Kidney (tissue), 14 donors: ENCODE results near the gene VPS33B. TPM values are rescaled to one million over a fixed set of nuclear protein-coding genes. Genes with fewer than 3 reads are reported as not detected.

ENCODE experiments used
- DNase-seq, 5 donors: peaks; one replicate each; pipeline ENCODE4 v3.0.0-alpha.2; 2013 to 2020
- FAIRE-seq: peaks from 2 replicates; lab custom pipeline; 2012; peaks lifted over from hg19 to GRCh38; lab: Jason Lieb, UNC
- H3K27ac ChIP-seq, 2 donors: one replicate each; pipeline ENCODE4 v1.7.0; 2013; ENCODE audit warnings: low read depth in 2 of 2, low read length in 2 of 2, inconsistent platforms in 1 of 2
- H3K27me3 ChIP-seq: one replicate; pipeline ENCODE4 v1.7.1; 2013; ENCODE audit warnings: low read length, inconsistent platforms; ENCODE audit not compliant: control insufficient read depth, insufficient read depth
- H3K36me3 ChIP-seq, 3 donors: one replicate each; pipeline versions ENCODE4 v1.7.0 to v1.7.1; 2013; ENCODE audit warnings: low read length in 3 of 3, control low read depth in 1 of 3, inconsistent platforms in 1 of 3; ENCODE audit not compliant: insufficient read depth in 3 of 3, control insufficient read depth in 2 of 3
- H3K4me1 ChIP-seq, 3 donors: one replicate each; pipeline versions ENCODE4 v1.7.0 to v1.7.1; 2013; ENCODE audit warnings: low read length in 3 of 3, inconsistent platforms in 1 of 3, low read depth in 1 of 3; ENCODE audit not compliant: control insufficient read depth in 2 of 3, insufficient read depth in 2 of 3
- H3K4me3 ChIP-seq, 3 donors: one replicate each; pipeline versions ENCODE4 v1.7.0 to v1.8.1; 2013; ENCODE audit warnings: low read length in 3 of 3, control low read depth in 1 of 3, inconsistent platforms in 1 of 3
- H3K9ac ChIP-seq, 3 donors: one replicate each; pipeline versions ENCODE4 v1.7.0 to v1.7.1; 2013; ENCODE audit warnings: low read length in 3 of 3, control low read depth in 1 of 3, inconsistent platforms in 1 of 3
- H3K9me3 ChIP-seq, 3 donors: one replicate each; pipeline versions ENCODE4 v1.7.0 to v1.7.1; 2013; ENCODE audit warnings: low read length in 3 of 3, control low read depth in 1 of 3, inconsistent platforms in 1 of 3; ENCODE audit not compliant: control insufficient read depth in 2 of 3, insufficient read depth in 1 of 3
- intact Hi-C: fragments of 100-400 bp; cut with DNase I; formaldehyde crosslinking; loops from one replicate; pipeline ENCODE4 v1.11.1; 2022
- polyA plus RNA-seq: library from polyadenylated mRNA; stranded (reverse); fragments of 350-450 nt; fragmentation: Illumina TruSeq; extraction: RNeasy Lipid Tissue Mini Kit (QIAGEN cat#74804); gene quantifications from one replicate; pipeline ENCODE4 v1.2.3, GENCODE V29; 2014; ENCODE audit warnings: low read depth, low replicate concordance; ENCODE audit not compliant: insufficient read depth
- total RNA-seq: library from RNA; stranded (reverse); fragmentation: NEBNext Ultra II Directional; extraction: Animal tissue kit (Norgen Biotek cat#: 25700); gene quantifications from one replicate; pipeline ENCODE4 v1.2.1, GENCODE V29; 2021
- TF ChIP-seq, protein P1 (sequence below): IDR thresholded peaks from 3 replicates; pipeline ENCODE4 v1.5.1; 2012; ENCODE audit warnings: mild to moderate bottlenecking, moderate library complexity, borderline replicate concordance; ENCODE audit not compliant: insufficient read depth; ENCODE audit errors: extremely low read depth
- donor health status: control.
- donor health status: control.
- donor health status: control.
- donor health status: control.
- donor health status: control.
- donor health status: DM: yes; HTN: yes; CAD: no.
- donor health status: Normal renal cell carcinoma (clear cell type).

VPS33B gene
- total and polyA plus RNA-seq, 2 donors from 2014 or later, result 15.5 to 18.5 TPM

- Histone ChIP-seq H3K27ac (no peak overlapping the region), H3K36me3 (no peaks in the 10 kb centered on the region), H3K4me3 (no peak overlapping the region), H3K27me3 (no peaks in the 10 kb centered on the region), H3K4me1 (no peaks in the 10 kb centered on the region), H3K9me3 (no peaks in the 10 kb centered on the region), H3K9ac (no peak overlapping the region)
- TF ChIP-seq, protein P1, sequence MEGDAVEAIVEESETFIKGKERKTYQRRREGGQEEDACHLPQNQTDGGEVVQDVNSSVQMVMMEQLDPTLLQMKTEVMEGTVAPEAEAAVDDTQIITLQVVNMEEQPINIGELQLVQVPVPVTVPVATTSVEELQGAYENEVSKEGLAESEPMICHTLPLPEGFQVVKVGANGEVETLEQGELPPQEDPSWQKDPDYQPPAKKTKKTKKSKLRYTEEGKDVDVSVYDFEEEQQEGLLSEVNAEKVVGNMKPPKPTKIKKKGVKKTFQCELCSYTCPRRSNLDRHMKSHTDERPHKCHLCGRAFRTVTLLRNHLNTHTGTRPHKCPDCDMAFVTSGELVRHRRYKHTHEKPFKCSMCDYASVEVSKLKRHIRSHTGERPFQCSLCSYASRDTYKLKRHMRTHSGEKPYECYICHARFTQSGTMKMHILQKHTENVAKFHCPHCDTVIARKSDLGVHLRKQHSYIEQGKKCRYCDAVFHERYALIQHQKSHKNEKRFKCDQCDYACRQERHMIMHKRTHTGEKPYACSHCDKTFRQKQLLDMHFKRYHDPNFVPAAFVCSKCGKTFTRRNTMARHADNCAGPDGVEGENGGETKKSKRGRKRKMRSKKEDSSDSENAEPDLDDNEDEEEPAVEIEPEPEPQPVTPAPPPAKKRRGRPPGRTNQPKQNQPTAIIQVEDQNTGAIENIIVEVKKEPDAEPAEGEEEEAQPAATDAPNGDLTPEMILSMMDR, result no peak
- intact Hi-C loops, result no loop called here
- DNase-seq (no peak), FAIRE-seq (no peak)
These were observed 20.9 kb upstream of the VPS33B start for GRCh38 chr15:91043202-91043874.

DNA sequence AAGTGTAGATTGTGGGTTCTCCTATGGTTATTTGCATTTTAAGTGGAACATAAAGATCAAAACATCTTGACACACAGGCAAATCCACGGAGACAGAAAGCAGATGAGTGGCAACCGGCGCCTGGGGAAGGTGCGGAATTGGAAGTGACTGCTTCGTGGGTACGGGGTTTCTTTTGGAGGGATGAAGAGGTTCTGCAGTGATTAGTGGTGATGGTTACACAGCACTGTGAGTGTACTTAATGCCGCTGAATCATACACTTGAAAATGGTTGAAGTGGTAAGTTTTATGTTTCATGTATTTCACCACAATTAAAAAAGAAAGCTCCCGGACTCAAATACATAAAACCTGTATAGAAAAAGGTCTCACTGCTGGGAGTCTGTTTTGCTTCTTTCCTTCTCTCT lies 18.5 kb upstream of the VPS33B start:
- H3K27ac ChIP-seq, result no peak overlapping the region
- no peak overlapping the region for H3K9ac ChIP-seq
- no peaks in the 10 kb centered on the region for H3K36me3 ChIP-seq
- intact Hi-C loops, result no loop called here
- FAIRE-seq, result no peak
- H3K9me3 ChIP-seq, result no peaks in the 10 kb centered on the region
- DNase-seq, result no peak
- TF ChIP-seq, protein P1, result no peak
- no peaks in the 10 kb centered on the region for H3K4me1 ChIP-seq
- no peak overlapping the region for H3K4me3 ChIP-seq
- no peaks in the 10 kb centered on the region for H3K27me3 ChIP-seq

DNA sequence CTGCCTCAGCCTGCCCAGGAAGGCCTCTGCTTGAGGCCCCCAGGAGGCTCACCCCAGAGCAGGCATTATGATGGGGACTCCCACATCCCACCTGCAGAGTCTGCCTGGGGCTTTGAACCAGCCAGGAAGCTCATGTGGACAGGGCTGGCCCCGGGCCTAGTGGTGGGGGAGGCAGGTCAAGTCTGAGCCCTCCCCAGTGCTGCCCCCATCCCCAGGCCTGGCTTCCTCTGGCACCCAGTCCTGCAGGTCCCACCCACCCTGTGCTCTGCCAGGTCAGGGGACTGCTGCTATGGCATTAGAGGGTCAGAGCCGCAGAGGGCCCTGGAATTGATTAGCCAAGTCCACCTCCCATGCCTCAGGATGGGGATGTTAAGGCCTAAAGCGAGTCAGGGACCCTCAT lies 17.6 kb upstream of the VPS33B start:
- no peak for FAIRE-seq

More for the DNA sequence above, 17.6 kb upstream of the VPS33B start:
- no peaks in the 10 kb centered on the region for H3K36me3 ChIP-seq
- no peak overlapping the region for H3K9ac ChIP-seq
- TF ChIP-seq, protein P1, result no peak
- intact Hi-C loops, result no loop called here
- no peaks in the 10 kb centered on the region for H3K4me1 ChIP-seq
- no peaks in the 10 kb centered on the region for H3K9me3 ChIP-seq
- H3K27me3 ChIP-seq, result no peaks in the 10 kb centered on the region
- H3K4me3 ChIP-seq, result no peak overlapping the region
- no peak overlapping the region for H3K27ac ChIP-seq
- DNase-seq, result no peak
